Esophagus squamous epithelium (tissue), 5 donors: Measurements from ENCODE around the gene CCDC78. TPM values are rescaled to one million over a fixed set of nuclear protein-coding genes. Genes with fewer than 3 reads are reported as not detected.

Source experiments
- DNase-seq: peaks from one replicate; lab custom pipeline; 2025; lab: John Stamatoyannopoulos, UW
- H3K27ac ChIP-seq, 4 donors: fragments of 200-600 bp; sonication (generic); one replicate each; pipeline ENCODE4 v1.5.1; 2016 to 2019; ENCODE audit warnings: mild to moderate bottlenecking in 1 of 4
- H3K27me3 ChIP-seq, 4 donors: fragments of 200-600 bp; sonication (generic); 1 replicate in 3 of 4; 2 replicates in 1 of 4; pipeline versions ENCODE4 v1.5.1 to v1.6.0; 2017 to 2021; ENCODE audit warnings: antibody characterized with exemption in 1 of 4
- H3K36me3 ChIP-seq, 3 donors: fragments of 200-600 bp; sonication (generic); one replicate each; pipeline ENCODE4 v1.5.1; 2016 to 2019
- H3K4me1 ChIP-seq, 3 donors: fragments of 200-600 bp; sonication (generic); one replicate each; pipeline ENCODE4 v1.5.1; 2017 to 2019
- H3K4me3 ChIP-seq, 4 donors: fragments of 200-600 bp; sonication (generic); 1 replicate in 3 of 4; 2 replicates in 1 of 4; pipeline ENCODE4 v1.5.1; 2016 to 2019; ENCODE audit warnings: mild to moderate bottlenecking in 2 of 4, moderate library complexity in 1 of 4
- H3K9me3 ChIP-seq, 3 donors: fragments of 200-600 bp; sonication (generic); one replicate each; pipeline ENCODE4 v1.5.1; 2016 to 2019
- CTCF ChIP-seq, 6 experiments: fragments of 450-650 bp in 4 of 6; fragments of 200-600 bp in 2 of 6; sonication (generic) in 2 of 6; IDR thresholded peaks; one replicate each; pipeline ENCODE4 v1.5.1; 2016 to 2019; ENCODE audit warnings: antibody characterized with exemption in 6 of 6, mild to moderate bottlenecking in 4 of 6, moderate library complexity in 4 of 6
- POLR2A ChIP-seq, 4 donors: fragments of 450-650 bp; IDR thresholded peaks; one replicate each; pipeline ENCODE4 v1.6.1; 2017; ENCODE audit warnings: antibody characterized with exemption in 4 of 4, mild to moderate bottlenecking in 4 of 4, moderate library complexity in 3 of 4
- WGBS, 2 donors: methylation state at CpG; one replicate each; pipeline ENCODE4 v1.1.5; 2018; 5-methylcytosine and 5-hydroxymethylcytosine counted together
- intact Hi-C: fragments of 100-400 bp; cut with DNase I; formaldehyde crosslinking; loops from one replicate; pipeline ENCODE4 v1.15.0; 2022
- total RNA-seq, 4 donors: library from RNA; depleted of rRNA; stranded (reverse); fragments of >200 nt; gene quantifications; one replicate each; pipeline ENCODE4 v1.1.0, GENCODE V29; 2016
- donor health status: DM: yes; HTN: yes; CAD: no.

The CCDC78 gene
- total RNA-seq, 4 donors from 2014 or later: under 0.01 to 1.0 (median 0.47) TPM

GRCh38 chr16:766820-767640 lies 40.8 kb upstream of the CCDC78 start:
- Histone ChIP-seq H3K27me3 (peaks cover 0 to 55% (median 0%) of the 10 kb centered on the region in 4 donors), H3K4me1 (peaks cover 0 to 13% (median 0%) of the 10 kb centered on the region in 3 donors), H3K27ac (no peak overlapping the region), H3K36me3 (no peaks in the 10 kb centered on the region), H3K4me3 (no peak overlapping the region), H3K9me3 (no peaks in the 10 kb centered on the region)
- intact Hi-C loops: no loop called here
- TF ChIP-seq CTCF (IDR thresholded peaks at IDR 0.05): no peak
- TF ChIP-seq POLR2A (IDR thresholded peaks at IDR 0.05): no peak
- DNase-seq: no peak
- no CpG with 5 or more reads among the region's 48 CpGs for WGBS, 2 donors

GRCh38 chr16:766008-766819 lies 40.0 kb upstream of the CCDC78 start:
- Histone ChIP-seq H3K27me3 (peaks cover 0 to 61% (median 0%) of the 10 kb centered on the region in 4 donors), H3K36me3 (no peaks in the 10 kb centered on the region), H3K4me1 (peaks cover 0 to 21% (median 0%) of the 10 kb centered on the region in 3 donors), H3K27ac (no peak overlapping the region), H3K4me3 (no peak overlapping the region), H3K9me3 (no peaks in the 10 kb centered on the region)
- WGBS, 2 donors: 88% methylated on average over 6 of the region's 29 CpGs; no CpG with 5 or more reads in 1 of the 2 donors
- TF ChIP-seq POLR2A (IDR thresholded peaks at IDR 0.05) (no peak), CTCF (IDR thresholded peaks at IDR 0.05) (no peak)
- DNase-seq: no peak
- intact Hi-C loops: no loop called here

GRCh38 chr16:765488-765865 lies 39.2 kb upstream of the CCDC78 start:
- DNase-seq: no peak
- H3K36me3 ChIP-seq: no peaks in the 10 kb centered on the region
- 92% methylated on average over 4 of the region's 29 CpGs; no CpG with 5 or more reads in 1 of the 2 donors for WGBS, 2 donors
- no peak overlapping the region for H3K27ac ChIP-seq
- H3K4me3 ChIP-seq: no peak overlapping the region
- H3K4me1 ChIP-seq: peaks cover 3 to 28% (median 4%) of the 10 kb centered on the region in 3 donors
- no peaks in the 10 kb centered on the region for H3K9me3 ChIP-seq
- peaks cover 0 to 65% (median 0%) of the 10 kb centered on the region in 4 donors for H3K27me3 ChIP-seq
- intact Hi-C loops: no loop called here
- no peak for TF ChIP-seq CTCF (IDR thresholded peaks at IDR 0.05)
- TF ChIP-seq POLR2A (IDR thresholded peaks at IDR 0.05): no peak

GRCh38 chr16:764848-765487 lies 38.7 kb upstream of the CCDC78 start:
- Histone ChIP-seq H3K4me1 (peaks cover 7 to 33% (median 7%) of the 10 kb centered on the region in 3 donors), H3K4me3 (no peak overlapping the region), H3K9me3 (no peaks in the 10 kb centered on the region), H3K27ac (no peak overlapping the region), H3K27me3 (peaks cover 0 to 67% (median 0%) of the 10 kb centered on the region in 4 donors), H3K36me3 (no peaks in the 10 kb centered on the region)
- TF ChIP-seq POLR2A (IDR thresholded peaks at IDR 0.05) (no peak), CTCF (IDR thresholded peaks at IDR 0.05) (no peak)
- DNase-seq: no peak
- WGBS, 2 donors: no CpG with 5 or more reads among the region's 38 CpGs
- intact Hi-C loops: no loop called here
